Calu3 (cell line): Measurements from ENCODE around the gene SLC22A15. TPM values are rescaled to one million over a fixed set of nuclear protein-coding genes. Genes with fewer than 3 reads are reported as not detected.

ENCODE experiments used
- BruUV-seq: library from RNA; stranded (reverse); fragments of 400-500 nt; replicated peaks from 2 replicates; lab custom pipeline; 2021; lab: Mats Ljungman, UMichigan
- CTCF ChIA-PET: fragments of 300-600 bp; sonication (Branson Sonifier 250); formaldehyde crosslinking; loops from one replicate; lab custom pipeline; 2022; ENCODE audit warnings: antibody characterized with exemption; lab: Charles Lee
- DNase-seq: peaks from one replicate; pipeline ENCODE4 v3.0.0; 2022
- H3K27ac Mint-ChIP-seq: one replicate; pipeline ENCODE4 v1.8.0; 2022; ENCODE audit warnings: mixed read lengths; ENCODE audit not compliant: unreplicated experiment
- H3K27me3 Mint-ChIP-seq: one replicate; pipeline ENCODE4 v1.8.0; 2022; ENCODE audit warnings: mixed read lengths; ENCODE audit not compliant: unreplicated experiment
- H3K36me3 Mint-ChIP-seq: one replicate; pipeline ENCODE4 v1.8.0; 2022; ENCODE audit warnings: mild to moderate bottlenecking, moderate library complexity, mixed read lengths; ENCODE audit not compliant: insufficient read depth, unreplicated experiment
- H3K4me1 Mint-ChIP-seq: one replicate; pipeline ENCODE4 v1.8.0; 2022; ENCODE audit warnings: mild to moderate bottlenecking, low read depth, mixed read lengths; ENCODE audit not compliant: unreplicated experiment
- H3K4me3 Mint-ChIP-seq: one replicate; pipeline ENCODE4 v1.8.0; 2022; ENCODE audit warnings: mild to moderate bottlenecking, low read depth, moderate library complexity, mixed read lengths; ENCODE audit not compliant: unreplicated experiment
- H3K9me3 Mint-ChIP-seq: one replicate; pipeline ENCODE4 v1.8.0; 2022; ENCODE audit warnings: low read depth, mixed read lengths; ENCODE audit not compliant: unreplicated experiment
- intact Hi-C: fragments of 100-400 bp; cut with micrococcal nuclease; formaldehyde crosslinking; loops from one replicate; pipeline ENCODE4 v1.10.0; 2022; ENCODE audit not compliant: unreplicated experiment
- total RNA-seq: library from RNA; stranded (reverse); gene quantifications from 2 replicates; pipeline ENCODE4 v1.2.3, GENCODE V29; 2022
- TF ChIP-seq, protein P1 (sequence below): fragments of 200-600 bp; IDR thresholded peaks from one replicate; pipeline ENCODE4 v1.8.0; 2022; ENCODE audit warnings: antibody characterized with exemption; ENCODE audit not compliant: unreplicated experiment

The SLC22A15 gene
- total RNA-seq, 1 experiment from 2014 or later, result 5.0 TPM

GRCh38 chr1:115939455-115939854 lies 36.9 kb upstream of the SLC22A15 start:
- no peaks in the 10 kb centered on the region for H3K27me3 Mint-ChIP-seq
- CTCF ChIA-PET, result no interaction called here
- intact Hi-C loops, result no loop called here

DNA sequence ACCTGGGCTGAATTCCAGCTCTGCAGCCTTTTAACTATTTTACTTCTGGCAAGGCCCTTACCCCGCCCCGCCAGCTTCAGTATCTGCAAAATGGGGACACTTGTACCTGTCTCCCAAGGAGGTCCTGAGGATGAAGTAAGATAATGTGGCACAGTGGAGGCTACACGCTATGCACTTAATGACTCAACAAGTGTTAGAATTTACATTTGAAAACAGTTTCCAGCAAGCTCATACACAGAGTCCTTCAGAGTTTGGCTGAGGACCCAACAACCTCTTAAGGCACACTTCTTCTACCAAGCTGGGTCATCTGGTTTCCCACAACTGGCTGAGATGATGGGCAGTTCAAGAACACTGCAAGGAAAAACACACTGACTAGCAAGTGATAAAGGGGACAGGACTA lies 30.2 kb upstream of the SLC22A15 start:
- intact Hi-C loops, result no loop called here
- H3K27ac Mint-ChIP-seq, result no peak overlapping the region
- H3K9me3 Mint-ChIP-seq, result no peaks in the 10 kb centered on the region
- no peaks in the 10 kb centered on the region for H3K36me3 Mint-ChIP-seq
- DNase-seq, result no peak
- CTCF ChIA-PET, result no interaction called here
- H3K27me3 Mint-ChIP-seq, result no peaks in the 10 kb centered on the region
- no peaks in the 10 kb centered on the region for H3K4me1 Mint-ChIP-seq
- TF ChIP-seq, protein P1, sequence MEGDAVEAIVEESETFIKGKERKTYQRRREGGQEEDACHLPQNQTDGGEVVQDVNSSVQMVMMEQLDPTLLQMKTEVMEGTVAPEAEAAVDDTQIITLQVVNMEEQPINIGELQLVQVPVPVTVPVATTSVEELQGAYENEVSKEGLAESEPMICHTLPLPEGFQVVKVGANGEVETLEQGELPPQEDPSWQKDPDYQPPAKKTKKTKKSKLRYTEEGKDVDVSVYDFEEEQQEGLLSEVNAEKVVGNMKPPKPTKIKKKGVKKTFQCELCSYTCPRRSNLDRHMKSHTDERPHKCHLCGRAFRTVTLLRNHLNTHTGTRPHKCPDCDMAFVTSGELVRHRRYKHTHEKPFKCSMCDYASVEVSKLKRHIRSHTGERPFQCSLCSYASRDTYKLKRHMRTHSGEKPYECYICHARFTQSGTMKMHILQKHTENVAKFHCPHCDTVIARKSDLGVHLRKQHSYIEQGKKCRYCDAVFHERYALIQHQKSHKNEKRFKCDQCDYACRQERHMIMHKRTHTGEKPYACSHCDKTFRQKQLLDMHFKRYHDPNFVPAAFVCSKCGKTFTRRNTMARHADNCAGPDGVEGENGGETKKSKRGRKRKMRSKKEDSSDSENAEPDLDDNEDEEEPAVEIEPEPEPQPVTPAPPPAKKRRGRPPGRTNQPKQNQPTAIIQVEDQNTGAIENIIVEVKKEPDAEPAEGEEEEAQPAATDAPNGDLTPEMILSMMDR, result no peak
- BruUV-seq, result no TSS peak
- H3K4me3 Mint-ChIP-seq, result no peak overlapping the region

More at GRCh38 chr1:115939455-115939854, 36.9 kb upstream of the SLC22A15 start:
- no TSS peak for BruUV-seq
- no peak overlapping the region for H3K4me3 Mint-ChIP-seq
- TF ChIP-seq, protein P1, result no peak
- no peaks in the 10 kb centered on the region for H3K9me3 Mint-ChIP-seq
- H3K4me1 Mint-ChIP-seq, result no peaks in the 10 kb centered on the region
- H3K36me3 Mint-ChIP-seq, result no peaks in the 10 kb centered on the region
- H3K27ac Mint-ChIP-seq, result no peak overlapping the region
- no peak for DNase-seq

GRCh38 chr1:115949156-115949555 lies 27.2 kb upstream of the SLC22A15 start:
- TF ChIP-seq, protein P1, result no peak
- DNase-seq, result no peak
- H3K36me3 Mint-ChIP-seq, result no peaks in the 10 kb centered on the region
- CTCF ChIA-PET, result no interaction called here
- no peak overlapping the region for H3K4me3 Mint-ChIP-seq
- H3K27ac Mint-ChIP-seq, result no peak overlapping the region
- intact Hi-C loops, result no loop called here
- H3K4me1 Mint-ChIP-seq, result peaks cover 11% of the 10 kb centered on the region
- no peaks in the 10 kb centered on the region for H3K27me3 Mint-ChIP-seq
- H3K9me3 Mint-ChIP-seq, result no peaks in the 10 kb centered on the region
- BruUV-seq, result no TSS peak

GRCh38 chr1:115951560-115951959 lies 24.8 kb upstream of the SLC22A15 start:
- H3K36me3 Mint-ChIP-seq, result no peaks in the 10 kb centered on the region
- no peak for DNase-seq
- intact Hi-C loops, result no loop called here
- no peaks in the 10 kb centered on the region for H3K9me3 Mint-ChIP-seq
- peaks cover 11% of the 10 kb centered on the region for H3K4me1 Mint-ChIP-seq
- CTCF ChIA-PET, result no interaction called here
- H3K4me3 Mint-ChIP-seq, result no peak overlapping the region
- no peak overlapping the region for H3K27ac Mint-ChIP-seq
- TF ChIP-seq, protein P1, result no peak
- H3K27me3 Mint-ChIP-seq, result peaks cover 3% of the 10 kb centered on the region
- no TSS peak for BruUV-seq
